T-cell (primary cell): Measurements from ENCODE around the gene CRACR2A. TPM values are rescaled to one million over a fixed set of nuclear protein-coding genes. Genes with fewer than 3 reads are reported as not detected.

Experiments
- ATAC-seq, 4 experiments: fragments of 200-7000 bp in 3 of 4; fragments of 150-1000 bp in 1 of 4; cut with Tn5 transposase; replicated peaks in 1 of 4; 1 replicate in 3 of 4; 2 replicates in 1 of 4; pipeline ENCODE4 v1.10.0; 2021; ENCODE audit warnings: moderate library complexity in 3 of 4, mild to moderate bottlenecking in 2 of 4, moderate number of reproducible peaks in 1 of 4
- CTCF ChIA-PET, 2 donors: fragments of 300-600 bp; sonication (Branson Sonifier 250); formaldehyde crosslinking; loops; one replicate each; lab custom pipeline; 2022; ENCODE audit warnings: antibody characterized with exemption in 2 of 2; lab: Charles Lee
- POLR2A ChIA-PET, 2 donors: fragments of 300-600 bp; sonication (Branson Sonifier 250); formaldehyde crosslinking; loops; one replicate each; lab custom pipeline; 2022; ENCODE audit warnings: antibody characterized with exemption in 2 of 2; lab: Charles Lee
- DNase-seq, 35 experiments: peaks; one replicate each; pipeline versions ENCODE4 v3.0.0 to v3.0.0-alpha.2; 2013 to 2023
- H3K27ac ChIP-seq: one replicate; pipeline ENCODE4 v1.5.1; 2013; ENCODE audit warnings: low read length
- H3K27me3 ChIP-seq, 2 experiments: replicated peaks in 1 of 2; 1 replicate in 1 of 2; 2 replicates in 1 of 2; pipeline versions ENCODE4 v1.6.1 to v1.7.0; 2013; ENCODE audit warnings: low read length in 1 of 2, mixed read lengths in 1 of 2; ENCODE audit not compliant: control insufficient read depth in 2 of 2, insufficient read depth in 2 of 2; ENCODE audit errors: extremely low read depth in 1 of 2
- H3K36me3 ChIP-seq, 2 donors: 1 replicate in 1 of 2; 2 replicates in 1 of 2; pipeline versions ENCODE4 v1.6.1 to v1.7.0; 2013; ENCODE audit warnings: low read length in 1 of 2; ENCODE audit not compliant: control insufficient read depth in 2 of 2, insufficient read depth in 1 of 2; ENCODE audit errors: extremely low read depth in 1 of 2
- H3K4me1 ChIP-seq, 2 experiments: 1 replicate in 1 of 2; 2 replicates in 1 of 2; pipeline versions ENCODE4 v1.6.1 to v1.7.0; 2013; ENCODE audit warnings: low read length in 2 of 2, mixed read lengths in 1 of 2; ENCODE audit not compliant: insufficient read depth in 2 of 2, control insufficient read depth in 1 of 2; ENCODE audit errors: extremely low read depth in 1 of 2
- H3K4me3 ChIP-seq, 2 donors: 1 replicate in 1 of 2; 2 replicates in 1 of 2; pipeline versions ENCODE4 v1.5.1 to v1.7.0; 2013; ENCODE audit warnings: mild to moderate bottlenecking in 2 of 2, low read length in 1 of 2, moderate library complexity in 1 of 2; ENCODE audit not compliant: control insufficient read depth in 1 of 2; ENCODE audit errors: extremely low read depth in 1 of 2
- H3K9me3 ChIP-seq: 2 replicates; pipeline ENCODE4 v1.7.0; 2013
- H3K27ac Mint-ChIP-seq, 2 donors: one replicate each; pipeline ENCODE4 v1.8.0; 2020 to 2021; ENCODE audit warnings: mild to moderate bottlenecking in 2 of 2, mixed read lengths in 2 of 2
- H3K27me3 Mint-ChIP-seq, 2 donors: one replicate each; pipeline ENCODE4 v1.8.0; 2021 to 2022; ENCODE audit warnings: mixed read lengths in 2 of 2
- H3K36me3 Mint-ChIP-seq: one replicate; pipeline ENCODE4 v1.8.0; 2021; ENCODE audit warnings: mixed read lengths
- H3K4me1 Mint-ChIP-seq, 3 donors: one replicate each; pipeline ENCODE4 v1.8.0; 2020 to 2022; ENCODE audit warnings: mixed read lengths in 3 of 3, mild to moderate bottlenecking in 1 of 3
- H3K4me3 Mint-ChIP-seq, 3 donors: one replicate each; pipeline ENCODE4 v1.8.0; 2020 to 2022; ENCODE audit warnings: mild to moderate bottlenecking in 3 of 3, mixed read lengths in 3 of 3, moderate library complexity in 3 of 3
- H3K9me3 Mint-ChIP-seq, 3 donors: one replicate each; pipeline ENCODE4 v1.8.0; 2020 to 2022; ENCODE audit warnings: mixed read lengths in 3 of 3
- WGBS: methylation state at CpG from one replicate; pipeline ENCODE4 v1.1.5; 2013; ENCODE audit warnings: missing lambda C conversion rate; ENCODE audit not compliant: insufficient coverage; 5-methylcytosine and 5-hydroxymethylcytosine counted together
- total RNA-seq, 35 experiments: library from RNA in 6 of 35; stranded (reverse) in 6 of 35; fragments of 120-200 nt in 1 of 35; gene quantifications; one replicate each; pipeline versions ENCODE4 v1.2.1 to v1.2.4 and lab custom pipeline; 2013 to 2026

The CRACR2A gene
- total RNA-seq, 5 donors from 2014 or later (not counting 1 experiment from before 2014, with no cell fraction given) = 38.3 to 47.0 (median 40.6) TPM

- H3K27me3 Mint-ChIP-seq = peaks cover 4 to 5% of the 10 kb centered on the region in 2 donors
- WGBS = 83% methylated on average over 5 of the region's 8 CpGs
- Histone ChIP-seq H3K36me3 (no peaks in the 10 kb centered on the region), H3K4me3 (no peak overlapping the region), H3K27ac (no peak overlapping the region), H3K9me3 (no peaks in the 10 kb centered on the region), H3K4me1 (no peaks in the 10 kb centered on the region), H3K27me3 (peaks cover 0 to 11% of the 10 kb centered on the region in 2 experiments)
- no peaks in the 10 kb centered on the region for H3K9me3 Mint-ChIP-seq
- CTCF ChIA-PET = no interaction called here
- no peaks in the 10 kb centered on the region for H3K36me3 Mint-ChIP-seq
- H3K4me3 Mint-ChIP-seq = no peak overlapping the region
- DNase-seq (no peak), ATAC-seq (no peak)
- no peak overlapping the region for H3K27ac Mint-ChIP-seq
- POLR2A ChIA-PET = no interaction called here
- H3K4me1 Mint-ChIP-seq = no peaks in the 10 kb centered on the region
These were observed 156.1 kb downstream of the CRACR2A start for GRCh38 chr12:3596703-3597415.

- H3K4me3 Mint-ChIP-seq = no peak overlapping the region
- no peaks in the 10 kb centered on the region for H3K4me1 ChIP-seq
- ChIA-PET CTCF (no interaction called here), POLR2A (no interaction called here)
- no peak for ATAC-seq
- H3K27ac Mint-ChIP-seq = no peak overlapping the region
- H3K27me3 Mint-ChIP-seq = peaks cover 4 to 7% of the 10 kb centered on the region in 2 donors
- H3K36me3 Mint-ChIP-seq = no peaks in the 10 kb centered on the region
- H3K27ac ChIP-seq = no peak overlapping the region
- H3K9me3 Mint-ChIP-seq = no peaks in the 10 kb centered on the region
- no peaks in the 10 kb centered on the region for H3K36me3 ChIP-seq
- H3K4me3 ChIP-seq = no peak overlapping the region
- no peaks in the 10 kb centered on the region for H3K9me3 ChIP-seq
- H3K27me3 ChIP-seq = peaks cover 0 to 16% of the 10 kb centered on the region in 2 experiments
- no peaks in the 10 kb centered on the region for H3K4me1 Mint-ChIP-seq
- DNase-seq = no peak
- WGBS = 96% methylated on average over 3 of the region's 6 CpGs
These were observed 157.2 kb downstream of the CRACR2A start for GRCh38 chr12:3595721-3596120.

GRCh38 chr12:3594966-3595365 lies 157.9 kb downstream of the CRACR2A start:
- Mint-ChIP-seq H3K4me3 (no peak overlapping the region), H3K27me3 (peaks cover 4 to 10% of the 10 kb centered on the region in 2 donors), H3K9me3 (no peaks in the 10 kb centered on the region), H3K4me1 (no peaks in the 10 kb centered on the region), H3K36me3 (no peaks in the 10 kb centered on the region), H3K27ac (no peak overlapping the region)
- ATAC-seq (no peak), DNase-seq (no peak)
- Histone ChIP-seq H3K27me3 (peaks cover 0 to 16% of the 10 kb centered on the region in 2 experiments), H3K27ac (no peak overlapping the region), H3K4me3 (no peak overlapping the region), H3K4me1 (no peaks in the 10 kb centered on the region), H3K36me3 (no peaks in the 10 kb centered on the region), H3K9me3 (no peaks in the 10 kb centered on the region)
- ChIA-PET POLR2A (no interaction called here), CTCF (no interaction called here)
- 67% methylated on average over 1 of the region's 2 CpGs for WGBS

- Histone ChIP-seq H3K27ac (no peak overlapping the region), H3K9me3 (no peaks in the 10 kb centered on the region), H3K4me3 (no peak overlapping the region), H3K36me3 (no peaks in the 10 kb centered on the region), H3K27me3 (peaks cover 0 to 16% of the 10 kb centered on the region in 2 experiments), H3K4me1 (no peaks in the 10 kb centered on the region)
- CTCF ChIA-PET = no interaction called here
- Mint-ChIP-seq H3K4me1 (no peaks in the 10 kb centered on the region), H3K4me3 (no peak overlapping the region), H3K27ac (no peak overlapping the region), H3K36me3 (no peaks in the 10 kb centered on the region), H3K9me3 (no peaks in the 10 kb centered on the region), H3K27me3 (peaks cover 4 to 13% of the 10 kb centered on the region in 2 donors)
- POLR2A ChIA-PET = no interaction called here
- 64% methylated on average over 3 of the region's 9 CpGs for WGBS
- no peak for ATAC-seq
- DNase-seq = no peak
These were observed 158.9 kb downstream of the CRACR2A start for GRCh38 chr12:3593906-3594483.

GRCh38 chr12:3592856-3593625 lies 159.9 kb downstream of the CRACR2A start:
- H3K4me1 Mint-ChIP-seq = no peaks in the 10 kb centered on the region
- Histone ChIP-seq H3K9me3 (no peaks in the 10 kb centered on the region), H3K4me3 (no peak overlapping the region), H3K4me1 (no peaks in the 10 kb centered on the region), H3K27ac (no peak overlapping the region), H3K27me3 (peaks cover 0 to 22% of the 10 kb centered on the region in 2 experiments), H3K36me3 (no peaks in the 10 kb centered on the region)
- DNase-seq (no peak), ATAC-seq (no peak)
- H3K36me3 Mint-ChIP-seq = no peaks in the 10 kb centered on the region
- POLR2A ChIA-PET = no interaction called here
- H3K27me3 Mint-ChIP-seq = peaks cover 8 to 17% of the 10 kb centered on the region in 2 donors
- no peak overlapping the region for H3K27ac Mint-ChIP-seq
- CTCF ChIA-PET = no interaction called here
- H3K9me3 Mint-ChIP-seq = no peaks in the 10 kb centered on the region
- 82% methylated on average over 26 of the region's 30 CpGs for WGBS
- H3K4me3 Mint-ChIP-seq = no peak overlapping the region

GRCh38 chr12:3589745-3590144 lies 163.2 kb downstream of the CRACR2A start:
- ChIA-PET POLR2A (no interaction called here), CTCF (no interaction called here)
- peaks cover 8 to 19% of the 10 kb centered on the region in 2 donors for H3K27me3 Mint-ChIP-seq
- H3K4me1 Mint-ChIP-seq = no peaks in the 10 kb centered on the region
- H3K27me3 ChIP-seq = peaks cover 0 to 37% of the 10 kb centered on the region in 2 experiments
- H3K27ac ChIP-seq = no peak overlapping the region
- no peak overlapping the region for H3K4me3 ChIP-seq
- no CpG with 5 or more reads among the region's 3 CpGs for WGBS
- no peak for DNase-seq
- no peak overlapping the region for H3K27ac Mint-ChIP-seq
- H3K9me3 Mint-ChIP-seq = no peaks in the 10 kb centered on the region
- H3K36me3 ChIP-seq = no peaks in the 10 kb centered on the region
- no peaks in the 10 kb centered on the region for H3K36me3 Mint-ChIP-seq
- H3K4me1 ChIP-seq = no peaks in the 10 kb centered on the region
- H3K9me3 ChIP-seq = no peaks in the 10 kb centered on the region
- no peak overlapping the region for H3K4me3 Mint-ChIP-seq
- no peak for ATAC-seq
